Activated CD4-positive, alpha-beta T cell treated with anti-CD3 and anti-CD28 coated beads for 1 hour (primary cell): Measurements from ENCODE around the gene DOP1A.

Experiments
- DNase-seq: peaks from one replicate; pipeline ENCODE4 v3.0.0-alpha.2; 2020

Gene DOP1A

GRCh38 chr6:83067448-83068439, at the start of gene DOP1A:
DOP1A (plus strand) TSS chr6:83067671; CDS start chr6:83096978, 29,307 bp downstream.
- peak; percentile 93 for DNase-seq

- DNase-seq: no peak
Observed at GRCh38 chr6:83019741-83020140, 47.7 kb upstream of the DOP1A start.

- no peak for DNase-seq
Observed at GRCh38 chr6:83031689-83032088, 35.8 kb upstream of the DOP1A start.

- no peak for DNase-seq
Observed at GRCh38 chr6:83038246-83038645, 29.2 kb upstream of the DOP1A start.

- no peak for DNase-seq
Observed at GRCh38 chr6:83042467-83043053, 24.9 kb upstream of the DOP1A start.

GRCh38 chr6:83044091-83044768, 23.2 kb upstream of the DOP1A start:
- no peak for DNase-seq

GRCh38 chr6:83047065-83047754, 20.3 kb upstream of the DOP1A start:
- DNase-seq: no peak

- DNase-seq: no peak
Observed at GRCh38 chr6:83051377-83052172, 15.9 kb upstream of the DOP1A start.

- no peak for DNase-seq
Observed at GRCh38 chr6:83053678-83054077, 13.8 kb upstream of the DOP1A start.

GRCh38 chr6:83055366-83055964, 12.0 kb upstream of the DOP1A start:
- DNase-seq: no peak

- DNase-seq: no peak
Observed at GRCh38 chr6:83057705-83058321, 9.7 kb upstream of the DOP1A start.

GRCh38 chr6:83061190-83061589, 6.3 kb upstream of the DOP1A start:
- no peak for DNase-seq

- DNase-seq: no peak
Observed at GRCh38 chr6:83062225-83062624, 5.2 kb upstream of the DOP1A start.

GRCh38 chr6:83065511-83066192, 1.8 kb upstream of the DOP1A start, which contains the start of gene UBE3D:
UBE3D (minus strand) TSS chr6:83065841; CDS start chr6:83065718, 123 bp downstream.
- DNase-seq: peak; percentile 85

GRCh38 chr6:83068616-83069015, 1.1 kb downstream of the DOP1A start:
- no peak for DNase-seq

GRCh38 chr6:83069633-83070032, 2.2 kb downstream of the DOP1A start:
- no peak for DNase-seq

- no peak for DNase-seq
Observed at GRCh38 chr6:83071023-83071422, 3.6 kb downstream of the DOP1A start.

- DNase-seq: no peak
Observed at GRCh38 chr6:83071707-83072106, 4.2 kb downstream of the DOP1A start.

GRCh38 chr6:83072726-83073125, 5.3 kb downstream of the DOP1A start:
- DNase-seq: no peak

- DNase-seq: no peak
Observed at GRCh38 chr6:83073615-83074014, 6.1 kb downstream of the DOP1A start.
